NCI-H146 treated with DMSO at 0.1 percent for 48 hours (cell line): ENCODE measurements around the gene THSD7A.

Experiments
- DNase-seq: peaks from one replicate; lab custom pipeline; 2025; ENCODE audit not compliant: unreplicated experiment; lab: John Stamatoyannopoulos, UW

THSD7A gene

DNA sequence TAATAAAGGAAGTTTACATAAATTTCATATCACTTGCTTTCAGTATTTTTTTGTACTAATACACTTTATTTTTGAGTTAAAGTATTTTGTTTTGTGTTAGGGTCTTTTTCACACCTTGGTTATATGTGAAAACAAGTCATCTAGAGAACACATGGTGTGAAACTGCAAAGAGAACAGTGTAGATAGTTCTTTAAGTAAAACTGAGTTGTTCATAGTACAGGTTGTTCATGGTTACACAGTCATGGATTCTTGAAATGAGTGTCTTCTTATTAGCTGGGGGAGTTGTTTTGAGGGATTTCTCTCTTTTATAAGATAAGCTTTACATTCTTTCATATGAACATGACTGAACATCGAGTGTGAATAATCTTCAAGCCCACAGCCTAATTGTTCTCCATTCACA is 244.2 kb downstream of the THSD7A start:
- no peak for DNase-seq

DNA sequence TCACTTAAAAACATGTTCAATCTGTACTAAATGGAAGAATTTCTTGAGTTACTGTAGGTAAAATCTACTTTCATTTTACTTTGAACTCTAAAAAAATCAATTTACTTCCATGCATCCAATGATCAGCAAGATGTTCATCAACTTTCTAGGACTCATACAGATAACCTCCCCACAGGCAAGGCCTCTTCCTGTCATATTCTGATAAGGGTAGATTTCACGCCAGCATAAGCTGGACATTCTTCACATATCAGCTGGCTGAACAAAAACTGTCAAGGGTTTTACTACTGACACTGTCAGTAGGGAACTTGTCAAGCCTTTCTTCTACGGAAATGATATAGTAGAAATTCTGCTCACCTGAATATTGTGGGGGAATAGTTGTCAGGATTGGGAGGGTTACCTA is 244.9 kb downstream of the THSD7A start:
- DNase-seq = no peak

- no peak for DNase-seq
Observed at GRCh38 chr7:11584406-11585031, 247.5 kb downstream of the THSD7A start.

- DNase-seq = no peak
Observed at GRCh38 chr7:11579141-11579540, 252.9 kb downstream of the THSD7A start.

GRCh38 chr7:11576310-11576709 is 255.7 kb downstream of the THSD7A start:
- DNase-seq = no peak

- no peak for DNase-seq
Observed at GRCh38 chr7:11573128-11573750, 258.8 kb downstream of the THSD7A start.

- DNase-seq = no peak
Observed at GRCh38 chr7:11570922-11571550, 261.0 kb downstream of the THSD7A start.

DNA sequence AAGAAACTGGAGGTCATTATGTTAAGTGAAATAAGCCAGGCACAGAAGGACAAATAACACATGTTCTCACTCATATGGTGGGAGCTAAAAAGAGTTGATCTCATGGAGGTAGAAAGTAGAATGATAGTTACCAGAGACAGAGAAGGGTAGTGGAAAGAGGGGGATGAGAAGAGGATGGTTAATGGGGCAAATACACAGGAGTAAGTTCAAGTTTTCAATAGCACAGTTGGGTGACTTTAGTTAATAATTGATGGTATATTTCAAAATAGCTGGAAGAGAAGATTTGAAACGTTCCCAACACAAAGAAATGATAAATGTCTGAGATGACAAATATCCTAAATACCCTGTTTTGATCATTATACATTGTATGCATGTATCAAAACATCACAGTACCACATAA is 261.8 kb downstream of the THSD7A start:
- no peak for DNase-seq

GRCh38 chr7:11567571-11567970 is 264.4 kb downstream of the THSD7A start:
- DNase-seq = no peak

DNA sequence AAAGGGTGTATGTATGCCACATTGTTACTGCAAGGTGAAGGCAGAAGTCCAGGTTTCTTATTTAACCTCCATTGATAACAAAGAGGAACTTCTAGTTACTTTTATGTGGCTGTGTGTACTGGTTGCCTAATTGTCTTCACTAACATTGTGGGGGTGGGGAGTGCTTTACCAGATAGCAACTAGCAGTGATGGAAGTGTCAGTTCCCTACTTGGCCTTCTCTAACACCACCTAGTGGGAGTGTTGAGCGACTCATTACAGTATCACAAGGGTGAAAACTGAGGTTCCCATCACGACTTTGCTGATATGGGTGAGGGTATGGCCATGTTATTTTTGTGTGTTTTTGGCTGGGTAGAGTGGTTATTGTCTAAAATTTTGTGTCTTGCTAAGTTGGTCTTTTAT is 274.4 kb downstream of the THSD7A start:
- peak; percentile 19 for DNase-seq

GRCh38 chr7:11552676-11553296 is 279.2 kb downstream of the THSD7A start:
- DNase-seq = peak; percentile 80

- DNase-seq = no peak
Observed at GRCh38 chr7:11551470-11551869, 280.5 kb downstream of the THSD7A start.

DNA sequence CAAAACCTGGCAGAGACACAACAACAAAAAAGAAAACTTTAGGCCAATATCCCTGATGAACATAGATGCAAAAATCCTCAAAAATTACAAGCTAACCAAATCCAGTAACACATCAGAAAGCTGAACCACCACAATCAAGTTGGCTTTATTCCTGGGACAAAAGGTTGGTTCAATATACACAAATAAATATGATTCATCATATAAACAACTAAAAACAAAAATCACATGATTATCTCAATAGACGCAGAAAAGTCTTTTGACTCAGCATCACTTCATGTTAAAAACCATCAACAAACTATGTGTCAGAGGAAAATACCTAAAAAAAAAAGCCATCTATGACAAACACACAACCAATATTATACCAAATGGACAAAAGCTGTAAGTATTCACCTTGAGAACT is 283.5 kb downstream of the THSD7A start:
- DNase-seq = no peak

- DNase-seq = no peak
Observed at GRCh38 chr7:11541330-11541729, 290.7 kb downstream of the THSD7A start.

DNA sequence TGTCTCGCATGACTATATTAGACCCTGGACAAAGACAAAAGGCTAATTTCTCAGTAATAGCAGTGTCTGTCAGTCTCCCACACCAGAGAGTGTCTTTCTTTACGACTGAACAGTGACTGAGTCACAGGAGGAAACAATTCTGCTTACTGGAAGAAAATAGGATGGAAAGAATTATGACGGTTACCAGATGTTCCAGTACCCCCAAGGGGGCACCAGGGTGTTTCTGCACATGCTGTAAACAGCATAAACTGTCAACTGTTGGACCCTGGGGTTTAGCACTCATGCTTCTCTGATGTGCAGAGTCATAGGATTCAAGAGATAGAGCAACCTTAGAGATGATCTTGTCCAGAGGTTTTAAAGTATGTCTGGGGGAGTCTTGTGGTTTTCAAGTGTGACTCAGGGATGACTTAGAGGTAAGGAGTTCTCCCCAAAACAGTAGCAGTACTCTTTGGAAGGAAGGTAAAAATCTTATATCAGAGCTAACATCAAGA is 291.7 kb downstream of the THSD7A start:
- no peak for DNase-seq

DNA sequence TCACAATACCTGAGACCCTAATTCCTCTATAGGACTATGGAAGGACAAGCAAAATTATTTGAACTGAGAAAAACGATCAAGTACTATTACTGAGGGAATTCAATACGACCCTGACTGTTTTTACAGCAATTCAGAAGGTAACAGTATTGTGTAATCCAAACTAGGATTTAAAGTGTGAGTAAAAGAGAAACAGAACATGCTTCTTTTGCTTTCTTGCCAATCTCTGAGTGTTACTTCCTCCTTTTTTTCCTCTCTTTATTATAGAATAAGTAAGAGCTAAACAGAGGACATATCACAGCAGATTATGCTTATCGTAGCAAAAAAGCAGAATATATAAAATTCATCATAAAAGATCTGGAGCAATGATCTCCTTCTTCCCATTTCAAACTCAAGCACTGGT is 292.1 kb downstream of the THSD7A start:
- DNase-seq = no peak

GRCh38 chr7:11538751-11539299 is 293.2 kb downstream of the THSD7A start:
- no peak for DNase-seq

- peak; percentile 6 for DNase-seq
Observed at GRCh38 chr7:11533229-11533820, 298.7 kb downstream of the THSD7A start.

DNA sequence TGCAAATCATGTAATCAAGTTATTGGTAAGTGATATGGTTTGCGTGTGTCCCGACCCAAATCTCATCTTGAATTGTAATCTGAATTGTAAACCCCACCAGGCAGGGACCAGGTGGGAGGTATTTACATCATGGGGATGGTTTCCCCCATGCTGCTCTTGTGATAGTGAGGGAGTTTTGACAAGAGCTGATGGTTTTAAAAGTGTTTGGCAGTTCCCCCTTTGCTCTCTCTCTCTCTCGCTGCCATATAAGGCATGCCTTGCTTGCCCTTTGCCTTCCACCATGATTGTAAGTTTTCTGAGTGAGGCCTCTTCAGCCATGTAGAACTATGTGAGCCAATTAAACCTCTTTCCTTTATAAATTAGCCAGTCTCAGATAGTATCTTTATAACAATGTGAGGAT is 302.6 kb downstream of the THSD7A start:
- DNase-seq = no peak

- no peak for DNase-seq
Observed at GRCh38 chr7:11527707-11528106, 304.3 kb downstream of the THSD7A start.
